Measurements from ENCODE around the gene TEX53. TPM values are rescaled to one million over a fixed set of nuclear protein-coding genes. Genes with fewer than 3 reads are reported as not detected.

TEX53 gene
- total and polyA plus RNA-seq, 2 donors (not counting 1 experiment from before 2014, with no cell fraction given): not detected

GRCh38 chr9:114655689-114656088 is 1.9 kb downstream of the TEX53 start:
- no peak overlapping the region for H3K9ac ChIP-seq (ENCODE audit: low read length)
- peaks cover 21% of the 10 kb centered on the region for H3K4me1 Mint-ChIP-seq
- peaks cover 0 to 8% of the 10 kb centered on the region in 2 experiments for H3K36me3 ChIP-seq (replicated peaks in 1 of 2; ENCODE audit: control extremely low read depth in 1 of 2, control insufficient read depth in 1 of 2, extremely low read depth in 1 of 2, insufficient read depth in 2 of 2, low read length in 1 of 2)
- intact Hi-C loops (cut with micrococcal nuclease): no loop called here
- H3K4me3 Mint-ChIP-seq: no peak overlapping the region
- 80% methylated on average over 8 of the region's 8 CpGs for WGBS (ENCODE audit: insufficient coverage)
- CTCF ChIA-PET: interaction anchor here (1.6 to 9.3 kb wide), 4 partner anchors 64 to 248 kb away, joined by 3 to 184 read pairs (median 162); no protein-coding TSS in a partner anchor
- H3K4me3 ChIP-seq (ENCODE audit: control extremely low read depth in 1 of 5, extremely low read depth in 1 of 5, insufficient read depth in 1 of 5, low read depth in 2 of 5, low read length in 4 of 5): no peak overlapping the region
- no peaks in the 10 kb centered on the region for H3K9me3 ChIP-seq (ENCODE audit: control extremely low read depth in 1 of 3, control insufficient read depth in 2 of 3, insufficient read depth in 1 of 3, low read length in 2 of 3)
- no peak for TF ChIP-seq CTCF (IDR thresholded peaks at IDR 0.05)
- no peak for TF ChIP-seq EZH2 (IDR thresholded peaks at IDR 0.05; ENCODE audit: borderline replicate concordance, insufficient read depth, low read depth, low read length, poor library complexity, severe bottlenecking)
- peaks cover 6% of the 10 kb centered on the region for H3K79me2 ChIP-seq (ENCODE audit: control insufficient read depth, insufficient read depth, low read length)
- no peaks in the 10 kb centered on the region for H3K27me3 ChIP-seq (replicated peaks in 1 of 4; ENCODE audit: control extremely low read depth in 1 of 4, control insufficient read depth in 3 of 4, insufficient read depth in 4 of 4, low read length in 3 of 4)
- H3K9me3 Mint-ChIP-seq (ENCODE audit: insufficient read depth): no peaks in the 10 kb centered on the region
- ATAC-seq (ENCODE audit: low read depth) (no peak), DNase-seq (no peak)
- POLR2A ChIA-PET: no interaction called here
- H3K27ac ChIP-seq (ENCODE audit: low read length in 2 of 2): no peak overlapping the region
- no peak overlapping the region for H3K27ac Mint-ChIP-seq
- H2AFZ ChIP-seq (ENCODE audit: insufficient read depth, low read depth, low read length, poor library complexity, severe bottlenecking): no peak overlapping the region
- H3K4me2 ChIP-seq (replicated peaks; ENCODE audit: low read depth, low read length, poor library complexity, severe bottlenecking): no peak overlapping the region
- no peaks in the 10 kb centered on the region for H4K20me1 ChIP-seq (ENCODE audit: control insufficient read depth, insufficient read depth, low read length, poor library complexity, severe bottlenecking)
- H3K4me1 ChIP-seq (ENCODE audit: control insufficient read depth in 2 of 2, insufficient read depth in 2 of 2, low read length in 2 of 2): peaks cover 22 to 24% of the 10 kb centered on the region in 2 donors
- H3K27me3 Mint-ChIP-seq: no peaks in the 10 kb centered on the region

- Mint-ChIP-seq H3K27ac (no peak overlapping the region), H3K27me3 (no peaks in the 10 kb centered on the region), H3K9me3 (ENCODE audit: insufficient read depth) (no peaks in the 10 kb centered on the region), H3K4me3 (no peak overlapping the region), H3K4me1 (peaks cover 21% of the 10 kb centered on the region)
- Histone ChIP-seq H3K36me3 (replicated peaks in 1 of 2; ENCODE audit: control extremely low read depth in 1 of 2, control insufficient read depth in 1 of 2, extremely low read depth in 1 of 2, insufficient read depth in 2 of 2, low read length in 1 of 2) (peaks cover 0 to 8% of the 10 kb centered on the region in 2 experiments), H3K9ac (ENCODE audit: low read length) (no peak overlapping the region), H3K9me3 (ENCODE audit: control extremely low read depth in 1 of 3, control insufficient read depth in 2 of 3, insufficient read depth in 1 of 3, low read length in 2 of 3) (peaks cover 0 to under 1% (median 0%) of the 10 kb centered on the region in 3 donors), H3K27ac (ENCODE audit: low read length in 2 of 2) (peak overlapping the region in 1 of 2 donors; percentile 51), H3K4me2 (replicated peaks; ENCODE audit: low read depth, low read length, poor library complexity, severe bottlenecking) (peak overlapping the region; percentile 59), H3K4me3 (ENCODE audit: control extremely low read depth in 1 of 5, extremely low read depth in 1 of 5, insufficient read depth in 1 of 5, low read depth in 2 of 5, low read length in 4 of 5) (no peak overlapping the region), H2AFZ (ENCODE audit: insufficient read depth, low read depth, low read length, poor library complexity, severe bottlenecking) (peak overlapping the region; percentile 40), H3K79me2 (ENCODE audit: control insufficient read depth, insufficient read depth, low read length) (peaks cover 6% of the 10 kb centered on the region), H4K20me1 (ENCODE audit: control insufficient read depth, insufficient read depth, low read length, poor library complexity, severe bottlenecking) (no peaks in the 10 kb centered on the region), H3K27me3 (replicated peaks in 1 of 4; ENCODE audit: control extremely low read depth in 1 of 4, control insufficient read depth in 3 of 4, insufficient read depth in 4 of 4, low read length in 3 of 4) (no peaks in the 10 kb centered on the region), H3K4me1 (ENCODE audit: control insufficient read depth in 2 of 2, insufficient read depth in 2 of 2, low read length in 2 of 2) (peaks cover 22 to 24% of the 10 kb centered on the region in 2 donors)
- peak; percentile 85 for DNase-seq
- TF ChIP-seq EZH2 (IDR thresholded peaks at IDR 0.05; ENCODE audit: borderline replicate concordance, insufficient read depth, low read depth, low read length, poor library complexity, severe bottlenecking): no peak
- TF ChIP-seq CTCF (IDR thresholded peaks at IDR 0.05): peak; percentile 96
- peak; percentile 94 for ATAC-seq (ENCODE audit: low read depth)
- ChIA-PET POLR2A (interaction anchor here (0.5 to 2.1 kb wide), 6 partner anchors 37 to 321 kb away, joined by 3 to 7 read pairs (median 4); partner anchors contain the start of gene ATP6V1G1), CTCF (interaction anchor here (0.6 to 9.3 kb wide), 84 partner anchors 9 to 571 kb away, joined by 3 to 184 read pairs (median 5); partner anchors contain the start of genes AKNA, ATP6V1G1, TEX48 and TMEM268)
- 51% methylated on average over 4 of the region's 6 CpGs for WGBS (ENCODE audit: insufficient coverage)
- intact Hi-C loops (cut with micrococcal nuclease): loop anchor here (1.0 to 2.0 kb wide), 9 partner anchors 35 to 314 kb away; partner anchors contain the start of genes ATP6V1G1 and WHRN
Observed at GRCh38 chr9:114653556-114654159, 3.9 kb downstream of the TEX53 start.
